Measurements from ENCODE around the gene EXOC6.
A peak's percentile ranks its signal among the peaks of the same experiment; 100 is the strongest.

The EXOC6 gene

GRCh38 chr10:92891885-92892690 is 43.8 kb downstream of the EXOC6 start (continued):
- TF ChIP-seq ZNF518A (tag by site-specific recombination; conservative IDR thresholded peaks at IDR 0.05; ENCODE audit: low read depth) (no peak), ZNF837 (tag by site-specific recombination; IDR thresholded peaks at IDR 0.05) (no peak), ZNF624 (tag by site-specific recombination; IDR thresholded peaks at IDR 0.05) (no peak), ZSCAN23 (tag by site-specific recombination; IDR thresholded peaks at IDR 0.05) (no peak), ZNF629 (tag by site-specific recombination; IDR thresholded peaks at IDR 0.05) (peak; percentile 80), ZNF423 (tag by site-specific recombination; IDR thresholded peaks at IDR 0.05) (no peak), ZNF658 (tag by site-specific recombination; IDR thresholded peaks at IDR 0.05) (no peak), ZNF19 (tag by site-specific recombination; IDR thresholded peaks at IDR 0.05; ENCODE audit: low read depth) (no peak), SALL2 (tag by site-specific recombination; IDR thresholded peaks at IDR 0.05; ENCODE audit: borderline replicate concordance) (no peak), INSM2 (tag by site-specific recombination; IDR thresholded peaks at IDR 0.05) (0 out of 2 replicates have a peak, but pooled peaks have one; percentile 68), ZNF280C (tag by site-specific recombination; IDR thresholded peaks at IDR 0.05) (no peak), ZNF558 (tag by site-specific recombination; IDR thresholded peaks at IDR 0.05) (0 out of 2 replicates have a peak, but pooled peaks have one; percentile 19), ZNF639 (tag by site-specific recombination; IDR thresholded peaks at IDR 0.05) (peak; percentile 23; the same call in 1 of the 2 replicates), ZNF610 (tag by site-specific recombination; IDR thresholded peaks at IDR 0.05; ENCODE audit: borderline replicate concordance) (no peak), ZBTB1 (tag by site-specific recombination; IDR thresholded peaks at IDR 0.05) (no peak), ZNF830 (tag by site-specific recombination; IDR thresholded peaks at IDR 0.05; ENCODE audit: low read depth) (no peak), ZNF362 (tag by site-specific recombination; IDR thresholded peaks at IDR 0.05) (no peak), PBX3 (CRISPR knock-in tag; IDR thresholded peaks at IDR 0.05) (no peak), ZNF645 (tag by site-specific recombination; IDR thresholded peaks at IDR 0.05) (no peak), ZNF76 (tag by site-specific recombination; IDR thresholded peaks at IDR 0.05; ENCODE audit: borderline replicate concordance, low read depth) (no peak)

All from HEK293 (cell line).